Esophagus squamous epithelium (tissue), 5 donors: Measurements from ENCODE around the gene FAXC. TPM values are rescaled to one million over a fixed set of nuclear protein-coding genes. Genes with fewer than 3 reads are reported as not detected.

ENCODE experiments used
- DNase-seq: peaks from one replicate; lab custom pipeline; 2025; lab: John Stamatoyannopoulos, UW
- H3K27ac ChIP-seq, 4 donors: fragments of 200-600 bp; sonication (generic); one replicate each; pipeline ENCODE4 v1.5.1; 2016 to 2019; ENCODE audit warnings: mild to moderate bottlenecking in 1 of 4
- H3K27me3 ChIP-seq, 4 donors: fragments of 200-600 bp; sonication (generic); 1 replicate in 3 of 4; 2 replicates in 1 of 4; pipeline versions ENCODE4 v1.5.1 to v1.6.0; 2017 to 2021; ENCODE audit warnings: antibody characterized with exemption in 1 of 4
- H3K36me3 ChIP-seq, 3 donors: fragments of 200-600 bp; sonication (generic); one replicate each; pipeline ENCODE4 v1.5.1; 2016 to 2019
- H3K4me1 ChIP-seq, 3 donors: fragments of 200-600 bp; sonication (generic); one replicate each; pipeline ENCODE4 v1.5.1; 2017 to 2019
- H3K4me3 ChIP-seq, 4 donors: fragments of 200-600 bp; sonication (generic); 1 replicate in 3 of 4; 2 replicates in 1 of 4; pipeline ENCODE4 v1.5.1; 2016 to 2019; ENCODE audit warnings: mild to moderate bottlenecking in 2 of 4, moderate library complexity in 1 of 4
- H3K9me3 ChIP-seq, 3 donors: fragments of 200-600 bp; sonication (generic); one replicate each; pipeline ENCODE4 v1.5.1; 2016 to 2019
- POLR2A ChIP-seq, 4 donors: fragments of 450-650 bp; IDR thresholded peaks; one replicate each; pipeline ENCODE4 v1.6.1; 2017; ENCODE audit warnings: antibody characterized with exemption in 4 of 4, mild to moderate bottlenecking in 4 of 4, moderate library complexity in 3 of 4
- WGBS, 2 donors: methylation state at CpG; one replicate each; pipeline ENCODE4 v1.1.5; 2018; 5-methylcytosine and 5-hydroxymethylcytosine counted together
- intact Hi-C: fragments of 100-400 bp; cut with DNase I; formaldehyde crosslinking; loops from one replicate; pipeline ENCODE4 v1.15.0; 2022
- total RNA-seq, 4 donors: library from RNA; depleted of rRNA; stranded (reverse); fragments of >200 nt; gene quantifications; one replicate each; pipeline ENCODE4 v1.1.0, GENCODE V29; 2016
- TF ChIP-seq, protein P1 (sequence below), 6 experiments: fragments of 450-650 bp in 4 of 6; fragments of 200-600 bp in 2 of 6; sonication (generic) in 2 of 6; IDR thresholded peaks; one replicate each; pipeline ENCODE4 v1.5.1; 2016 to 2019; ENCODE audit warnings: antibody characterized with exemption in 6 of 6, mild to moderate bottlenecking in 4 of 6, moderate library complexity in 4 of 6
- donor health status: DM: yes; HTN: yes; CAD: no.

FAXC gene
- total RNA-seq, 4 donors from 2014 or later, result 1.3 to 10.7 (median 4.6) TPM

DNA sequence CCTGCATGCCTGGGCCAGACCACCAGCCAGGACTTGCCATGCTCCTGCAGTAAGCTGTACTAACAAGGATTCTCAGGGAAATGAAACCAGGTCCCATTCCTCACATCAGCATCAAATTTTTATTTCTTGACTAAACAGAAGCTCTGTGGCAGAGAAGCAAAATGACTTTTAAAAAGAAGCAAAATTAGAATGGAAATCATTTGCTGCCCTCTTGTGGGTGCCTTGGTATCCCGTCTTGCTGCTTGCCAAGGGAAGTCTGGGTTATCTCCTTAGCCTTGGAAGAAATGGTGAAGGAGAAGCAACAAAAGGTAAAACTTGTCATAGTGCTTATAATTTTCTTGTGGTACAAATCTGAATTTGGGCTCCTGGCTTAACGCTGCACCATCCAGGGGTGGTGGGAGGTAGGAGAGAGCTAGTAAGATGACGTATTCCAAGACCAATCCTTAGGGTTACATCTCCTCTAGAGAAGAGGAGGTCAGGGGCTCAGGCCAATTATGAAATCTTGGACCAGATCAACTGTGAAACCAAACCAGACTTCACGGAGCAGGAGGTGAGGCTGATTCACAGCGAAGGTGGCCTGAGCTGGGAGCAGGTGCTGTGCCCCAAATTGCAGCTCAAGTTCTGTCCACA, 107.5 kb downstream of the FAXC start:
- Histone ChIP-seq H3K36me3 (no peaks in the 10 kb centered on the region), H3K27ac (no peak overlapping the region), H3K4me3 (no peak overlapping the region), H3K9me3 (no peaks in the 10 kb centered on the region), H3K27me3 (peaks cover 0 to under 1% (median 0%) of the 10 kb centered on the region in 4 donors), H3K4me1 (no peaks in the 10 kb centered on the region)
- TF ChIP-seq, protein P1, sequence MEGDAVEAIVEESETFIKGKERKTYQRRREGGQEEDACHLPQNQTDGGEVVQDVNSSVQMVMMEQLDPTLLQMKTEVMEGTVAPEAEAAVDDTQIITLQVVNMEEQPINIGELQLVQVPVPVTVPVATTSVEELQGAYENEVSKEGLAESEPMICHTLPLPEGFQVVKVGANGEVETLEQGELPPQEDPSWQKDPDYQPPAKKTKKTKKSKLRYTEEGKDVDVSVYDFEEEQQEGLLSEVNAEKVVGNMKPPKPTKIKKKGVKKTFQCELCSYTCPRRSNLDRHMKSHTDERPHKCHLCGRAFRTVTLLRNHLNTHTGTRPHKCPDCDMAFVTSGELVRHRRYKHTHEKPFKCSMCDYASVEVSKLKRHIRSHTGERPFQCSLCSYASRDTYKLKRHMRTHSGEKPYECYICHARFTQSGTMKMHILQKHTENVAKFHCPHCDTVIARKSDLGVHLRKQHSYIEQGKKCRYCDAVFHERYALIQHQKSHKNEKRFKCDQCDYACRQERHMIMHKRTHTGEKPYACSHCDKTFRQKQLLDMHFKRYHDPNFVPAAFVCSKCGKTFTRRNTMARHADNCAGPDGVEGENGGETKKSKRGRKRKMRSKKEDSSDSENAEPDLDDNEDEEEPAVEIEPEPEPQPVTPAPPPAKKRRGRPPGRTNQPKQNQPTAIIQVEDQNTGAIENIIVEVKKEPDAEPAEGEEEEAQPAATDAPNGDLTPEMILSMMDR (IDR thresholded peaks at IDR 0.05), result peak in 3 of 6 experiments; percentile 12 to 41 (median 14)
- TF ChIP-seq POLR2A (IDR thresholded peaks at IDR 0.05), result no peak
- intact Hi-C loops, result no loop called here
- DNase-seq, result no peak
- 35 to 40% methylated on average over 4 to 5 of the region's 5 CpGs for WGBS, 2 donors

DNA sequence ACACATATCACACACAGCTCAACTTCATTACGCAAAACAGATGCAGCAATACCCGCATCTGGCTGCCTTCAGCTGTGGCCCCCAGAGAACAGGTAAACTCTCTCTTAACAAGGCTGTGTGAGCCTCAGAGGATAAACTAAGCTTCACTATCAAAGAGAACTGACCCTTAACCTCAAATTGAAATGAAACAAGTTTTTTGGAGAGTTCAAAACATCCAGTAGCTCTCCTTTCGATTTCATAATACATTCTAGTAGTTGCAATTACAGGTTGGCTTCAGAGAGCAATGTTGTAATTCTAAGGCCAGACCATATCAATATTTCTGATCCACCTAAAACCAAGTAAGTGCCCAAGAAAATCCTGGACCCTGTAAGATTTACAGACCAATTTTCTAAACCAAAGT, 113.5 kb downstream of the FAXC start:
- no peaks in the 10 kb centered on the region for H3K4me1 ChIP-seq
- H3K9me3 ChIP-seq, result no peaks in the 10 kb centered on the region
- H3K27ac ChIP-seq, result no peak overlapping the region
- H3K27me3 ChIP-seq, result peaks cover 0 to 28% (median 0%) of the 10 kb centered on the region in 4 donors
- no peak overlapping the region for H3K4me3 ChIP-seq
- TF ChIP-seq, protein P1 (IDR thresholded peaks at IDR 0.05), result no peak
- no peak for TF ChIP-seq POLR2A (IDR thresholded peaks at IDR 0.05)
- 56 to 66% methylated on average over 3 of the region's 3 CpGs for WGBS, 2 donors
- intact Hi-C loops, result no loop called here
- DNase-seq, result no peak
- no peaks in the 10 kb centered on the region for H3K36me3 ChIP-seq

DNA sequence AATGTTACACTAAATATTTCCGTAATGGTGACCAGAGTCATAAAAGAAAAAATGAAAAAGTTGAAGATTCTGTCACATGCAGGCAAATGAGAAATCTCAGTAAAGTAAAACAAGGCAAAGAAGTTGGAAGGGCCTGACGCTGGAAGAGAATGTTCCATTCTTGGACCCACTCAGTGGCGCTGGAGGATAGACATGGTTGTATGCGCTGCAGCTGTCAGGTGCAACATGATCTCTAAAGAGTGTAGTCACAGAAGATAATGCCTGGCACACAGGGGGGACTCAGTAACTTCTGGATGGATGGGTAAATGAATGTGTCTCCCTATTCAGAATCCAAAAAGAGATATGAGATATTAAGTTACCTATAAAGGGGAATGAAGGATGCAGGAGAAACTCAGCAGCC, 116.3 kb downstream of the FAXC start:
- WGBS, 2 donors, result 85 to 90% methylated on average over 4 of the region's 4 CpGs
- H3K36me3 ChIP-seq, result no peaks in the 10 kb centered on the region
- no peaks in the 10 kb centered on the region for H3K4me1 ChIP-seq
- DNase-seq, result no peak
- H3K27ac ChIP-seq, result no peak overlapping the region
- peaks cover 0 to 28% (median 0%) of the 10 kb centered on the region in 4 donors for H3K27me3 ChIP-seq
- no peaks in the 10 kb centered on the region for H3K9me3 ChIP-seq
- TF ChIP-seq, protein P1 (IDR thresholded peaks at IDR 0.05), result no peak
- no peak for TF ChIP-seq POLR2A (IDR thresholded peaks at IDR 0.05)
- intact Hi-C loops, result no loop called here
- H3K4me3 ChIP-seq, result no peak overlapping the region

DNA sequence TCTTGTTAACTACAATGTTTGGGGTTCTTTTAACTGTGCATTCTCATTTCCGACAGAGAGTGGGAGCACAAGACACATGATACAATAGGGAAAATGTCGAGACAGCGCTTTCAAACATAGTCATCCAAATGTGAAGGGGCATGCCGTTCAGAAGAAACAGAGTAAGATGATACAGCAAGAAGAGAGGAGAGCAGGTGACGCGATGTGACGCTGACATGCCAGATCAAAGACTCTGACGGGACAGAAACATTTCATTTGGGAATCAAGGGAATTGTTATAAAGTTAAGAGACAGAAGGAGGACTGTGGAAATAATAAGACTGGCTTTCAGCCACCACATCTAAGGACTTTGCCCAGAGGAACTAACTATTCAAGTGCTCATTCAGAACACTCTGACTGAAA, 117.4 kb downstream of the FAXC start:
- H3K27me3 ChIP-seq, result peaks cover 0 to 28% (median 0%) of the 10 kb centered on the region in 4 donors
- TF ChIP-seq POLR2A (IDR thresholded peaks at IDR 0.05), result no peak
- TF ChIP-seq, protein P1 (IDR thresholded peaks at IDR 0.05), result no peak
- no peaks in the 10 kb centered on the region for H3K36me3 ChIP-seq
- intact Hi-C loops, result no loop called here
- H3K27ac ChIP-seq, result no peak overlapping the region
- no peaks in the 10 kb centered on the region for H3K9me3 ChIP-seq
- no peak for DNase-seq
- H3K4me3 ChIP-seq, result no peak overlapping the region
- H3K4me1 ChIP-seq, result no peaks in the 10 kb centered on the region
- WGBS, 2 donors, result 62 to 71% methylated on average over 8 of the region's 8 CpGs

DNA sequence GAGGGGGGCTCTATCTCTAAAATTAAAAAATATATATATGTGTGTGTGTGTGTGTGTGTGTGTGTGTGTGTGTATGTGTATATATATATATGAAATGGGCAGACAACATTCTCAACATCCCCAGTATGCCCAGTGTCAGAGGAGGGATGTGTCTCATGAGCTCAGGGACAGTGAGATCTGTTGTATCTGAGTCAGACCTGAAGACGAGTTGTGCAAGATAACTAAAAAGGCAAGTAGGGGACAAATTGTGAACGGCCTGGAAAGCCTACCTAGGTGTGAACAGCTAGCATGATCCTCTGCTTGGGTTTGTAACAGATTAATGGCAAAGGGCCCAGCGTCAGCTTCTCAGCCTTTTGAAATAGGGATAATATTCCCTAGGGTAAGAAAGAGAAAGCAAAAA, 124.3 kb downstream of the FAXC start:
- no peak overlapping the region for H3K4me3 ChIP-seq
- H3K27me3 ChIP-seq, result no peaks in the 10 kb centered on the region
- H3K4me1 ChIP-seq, result no peaks in the 10 kb centered on the region
- intact Hi-C loops, result no loop called here
- 55 to 58% methylated on average over 3 of the region's 3 CpGs for WGBS, 2 donors
- H3K27ac ChIP-seq, result no peak overlapping the region
- DNase-seq, result no peak
- no peaks in the 10 kb centered on the region for H3K36me3 ChIP-seq
- no peak for TF ChIP-seq POLR2A (IDR thresholded peaks at IDR 0.05)
- TF ChIP-seq, protein P1 (IDR thresholded peaks at IDR 0.05), result no peak
- no peaks in the 10 kb centered on the region for H3K9me3 ChIP-seq

Other genes starting within 250 kb of the FAXC start
- gene COQ3, start 44.5 kb upstream of the FAXC start, total RNA-seq, result 10 to 100 TPM in 2 of 4 donors, 1 to 10 TPM in 2; 5.7 to 11.5 (median 9.0) TPM
- 100 to 1,000 TPM in 1 of 4 donors, 10 to 100 TPM in 3; 24.3 to 118 (median 47.4) TPM for gene PNISR, start 75.6 kb upstream of the FAXC start, total RNA-seq
- 10 to 100 TPM in 1 of 4 donors, 1 to 10 TPM in 3; 5.2 to 13.7 (median 8.2) TPM for gene USP45, start 165.7 kb upstream of the FAXC start, total RNA-seq
- gene CCNC, start 219.0 kb upstream of the FAXC start, total RNA-seq, result 10 to 100 TPM; 35.6 to 69.4 (median 67.1) TPM